ENCODE results near the gene TNP2. TPM values are rescaled to one million over a fixed set of nuclear protein-coding genes. Genes with fewer than 3 reads are reported as not detected.

Gene TNP2
- total and polyA plus RNA-seq, 2 donors (not counting 3 experiments of a cell fraction or from before 2014, with no cell fraction given), result not detected

DNA sequence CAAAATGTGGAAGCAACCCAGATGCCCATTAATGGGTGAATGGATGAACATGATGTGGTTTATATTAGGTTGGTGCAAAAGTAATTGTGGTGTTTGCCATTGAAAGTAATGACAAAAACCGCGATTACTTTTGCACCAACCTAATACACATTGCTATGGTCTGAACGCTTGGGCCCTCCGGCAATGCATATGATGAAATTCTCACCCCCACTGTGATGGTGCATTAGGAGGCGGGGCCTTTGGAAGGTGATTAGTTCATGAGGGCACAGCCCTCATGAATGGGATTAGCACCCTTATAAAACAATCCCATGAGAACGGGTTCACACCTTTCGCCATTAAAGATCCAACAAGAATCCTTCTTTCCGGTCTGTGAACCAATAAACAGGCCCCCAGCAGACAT lies 37.3 kb upstream of the TNP2 start:
- intact Hi-C loops (cut with micrococcal nuclease), result no loop called here
- no peak overlapping the region for H3K4me3 ChIP-seq (replicated peaks in 1 of 3; ENCODE audit: insufficient read depth in 1 of 3, low read depth in 1 of 3, low read length in 3 of 3)

DNA sequence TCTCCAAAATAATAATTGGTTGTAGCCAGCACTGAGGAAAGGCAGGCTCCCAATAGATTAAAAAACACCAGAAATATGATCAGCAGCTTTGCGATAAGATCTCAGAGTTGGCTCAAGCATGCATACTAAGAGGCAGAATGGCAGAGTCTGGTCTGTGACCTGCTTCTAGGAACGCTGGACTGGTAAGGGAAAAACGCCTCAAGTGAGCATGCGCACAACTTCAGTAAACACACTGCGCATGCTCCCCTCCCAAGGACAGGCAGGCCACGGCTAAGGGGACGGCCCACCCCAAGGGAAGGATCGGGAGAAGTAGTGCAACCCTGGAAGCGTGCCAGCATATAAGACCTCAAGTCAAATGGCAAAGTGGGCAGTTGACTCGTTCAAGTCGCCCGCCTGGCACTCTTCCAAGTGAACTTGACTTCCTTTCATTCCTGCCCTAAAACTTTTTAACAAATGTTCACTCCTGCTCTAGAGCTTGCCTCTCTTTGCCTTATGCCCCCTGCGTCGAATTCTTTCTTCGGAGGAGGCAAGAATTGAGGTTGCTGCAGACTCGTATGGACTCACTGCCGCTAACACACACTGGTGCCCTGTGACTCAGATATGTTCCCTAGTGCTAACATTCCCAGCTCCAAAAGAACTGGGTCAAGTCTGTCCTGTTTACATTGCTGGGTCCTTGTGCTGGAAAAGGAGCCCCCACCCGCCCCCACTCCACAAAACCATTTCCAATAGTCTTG lies 34.4 kb upstream of the TNP2 start:
- dilution Hi-C loops (cut with MboI; ENCODE audit: extremely low pct_ligation_motif_present, low sequenced_read_pairs), result no loop called here
- CTCF ChIA-PET, result no interaction called here

More for the DNA sequence above, 37.3 kb upstream of the TNP2 start:
- H3K4me1 ChIP-seq (ENCODE audit: control insufficient read depth, extremely low read depth, insufficient read depth, low read length), result no peaks in the 10 kb centered on the region
- H3K4me2 ChIP-seq (ENCODE audit: insufficient read depth, low read length), result no peak overlapping the region
- no peaks in the 10 kb centered on the region for H3K79me2 ChIP-seq (ENCODE audit: control insufficient read depth, insufficient read depth, low read length)
- DNase-seq (ENCODE audit: low read depth, low spot score) (no peak), FAIRE-seq (no peak)
- no peak overlapping the region for H2AFZ ChIP-seq (ENCODE audit: low read depth, low read length)
- no peaks in the 10 kb centered on the region for H4K20me1 ChIP-seq (replicated peaks; ENCODE audit: control insufficient read depth, extremely low read depth, insufficient read depth, low read length)
- dilution Hi-C loops (cut with MboI; ENCODE audit: extremely low pct_ligation_motif_present, low sequenced_read_pairs), result no loop called here
- ChIA-PET CTCF (no interaction called here), POLR2A (no interaction called here)
- H3K36me3 ChIP-seq (ENCODE audit: control insufficient read depth in 2 of 2, extremely low read depth in 1 of 2, insufficient read depth in 2 of 2, low read length in 2 of 2), result no peaks in the 10 kb centered on the region
- H3K9ac ChIP-seq (replicated peaks; ENCODE audit: extremely low read depth, insufficient read depth, low read length), result no peak overlapping the region
- no peaks in the 10 kb centered on the region for H3K27me3 ChIP-seq (ENCODE audit: control insufficient read depth in 2 of 2, insufficient read depth in 2 of 2, low read length in 2 of 2)
- no peaks in the 10 kb centered on the region for H3K9me1 ChIP-seq (replicated peaks; ENCODE audit: control insufficient read depth, extremely low read depth, insufficient read depth, low read length)
- H3K9me3 ChIP-seq (replicated peaks; ENCODE audit: control insufficient read depth, insufficient read depth, low read length), result no peaks in the 10 kb centered on the region
- TF ChIP-seq POLR2A (IDR thresholded peaks at IDR 0.05; ENCODE audit: low read depth, low read length) (no peak), POLR2AphosphoS5 (IDR thresholded peaks at IDR 0.05; ENCODE audit: insufficient read depth, low read depth, low read length) (no peak), GATA2 (IDR thresholded peaks at IDR 0.05; ENCODE audit: insufficient read depth, insufficient read length, low read depth, low read length) (no peak), MYC (IDR thresholded peaks at IDR 0.05; ENCODE audit: low read depth, low read length) (no peak)
- no peak overlapping the region for H3K27ac ChIP-seq (ENCODE audit: insufficient read depth, low read depth, low read length)
- BruUV-seq (replicated peaks), result no TSS peak

More for the DNA sequence above, 34.4 kb upstream of the TNP2 start:
- BruUV-seq (replicated peaks), result no TSS peak
- FAIRE-seq (peak; percentile 55), DNase-seq (ENCODE audit: low read depth, low spot score) (peak; percentile 66)
- H4K20me1 ChIP-seq (replicated peaks; ENCODE audit: control insufficient read depth, extremely low read depth, insufficient read depth, low read length), result no peaks in the 10 kb centered on the region
- H3K36me3 ChIP-seq (ENCODE audit: control insufficient read depth in 2 of 2, extremely low read depth in 1 of 2, insufficient read depth in 2 of 2, low read length in 2 of 2), result no peaks in the 10 kb centered on the region
- H3K4me2 ChIP-seq (ENCODE audit: insufficient read depth, low read length), result no peak overlapping the region
- H3K4me1 ChIP-seq (ENCODE audit: control insufficient read depth, extremely low read depth, insufficient read depth, low read length), result no peaks in the 10 kb centered on the region
- H3K27me3 ChIP-seq (ENCODE audit: control insufficient read depth in 2 of 2, insufficient read depth in 2 of 2, low read length in 2 of 2), result no peaks in the 10 kb centered on the region
- H3K27ac ChIP-seq (ENCODE audit: insufficient read depth, low read depth, low read length), result no peak overlapping the region
- H2AFZ ChIP-seq (ENCODE audit: low read depth, low read length), result peak overlapping the region; percentile 83
- H3K79me2 ChIP-seq (ENCODE audit: control insufficient read depth, insufficient read depth, low read length), result no peaks in the 10 kb centered on the region
- TF ChIP-seq POLR2AphosphoS5 (IDR thresholded peaks at IDR 0.05; ENCODE audit: insufficient read depth, low read depth, low read length), result no peak
- TF ChIP-seq MAX (IDR thresholded peaks at IDR 0.05; ENCODE audit: insufficient read depth, insufficient read length), result no peak
- no peak for TF ChIP-seq MYC (IDR thresholded peaks at IDR 0.05; ENCODE audit: low read depth, low read length)
- TF ChIP-seq EZH2 (IDR thresholded peaks at IDR 0.05; ENCODE audit: borderline replicate concordance, low read depth, low read length, severe bottlenecking), result no peak
- TF ChIP-seq, protein P1, sequence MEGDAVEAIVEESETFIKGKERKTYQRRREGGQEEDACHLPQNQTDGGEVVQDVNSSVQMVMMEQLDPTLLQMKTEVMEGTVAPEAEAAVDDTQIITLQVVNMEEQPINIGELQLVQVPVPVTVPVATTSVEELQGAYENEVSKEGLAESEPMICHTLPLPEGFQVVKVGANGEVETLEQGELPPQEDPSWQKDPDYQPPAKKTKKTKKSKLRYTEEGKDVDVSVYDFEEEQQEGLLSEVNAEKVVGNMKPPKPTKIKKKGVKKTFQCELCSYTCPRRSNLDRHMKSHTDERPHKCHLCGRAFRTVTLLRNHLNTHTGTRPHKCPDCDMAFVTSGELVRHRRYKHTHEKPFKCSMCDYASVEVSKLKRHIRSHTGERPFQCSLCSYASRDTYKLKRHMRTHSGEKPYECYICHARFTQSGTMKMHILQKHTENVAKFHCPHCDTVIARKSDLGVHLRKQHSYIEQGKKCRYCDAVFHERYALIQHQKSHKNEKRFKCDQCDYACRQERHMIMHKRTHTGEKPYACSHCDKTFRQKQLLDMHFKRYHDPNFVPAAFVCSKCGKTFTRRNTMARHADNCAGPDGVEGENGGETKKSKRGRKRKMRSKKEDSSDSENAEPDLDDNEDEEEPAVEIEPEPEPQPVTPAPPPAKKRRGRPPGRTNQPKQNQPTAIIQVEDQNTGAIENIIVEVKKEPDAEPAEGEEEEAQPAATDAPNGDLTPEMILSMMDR (IDR thresholded peaks at IDR 0.05; ENCODE audit: extremely low read depth in 1 of 2, insufficient read depth in 1 of 2, low read depth in 1 of 2, low read length in 2 of 2), result no peak
- TF ChIP-seq JUN (IDR thresholded peaks at IDR 0.05; ENCODE audit: borderline replicate concordance, insufficient read depth, insufficient read length, low read depth), result no peak
- no peak for TF ChIP-seq GATA2 (IDR thresholded peaks at IDR 0.05; ENCODE audit: insufficient read depth, insufficient read length, low read depth, low read length)
- TF ChIP-seq POLR2A (IDR thresholded peaks at IDR 0.05; ENCODE audit: low read depth, low read length), result no peak
- TF ChIP-seq FOS (IDR thresholded peaks at IDR 0.05; ENCODE audit: borderline replicate concordance, insufficient read depth, low read length), result no peak
- H3K9me1 ChIP-seq (replicated peaks; ENCODE audit: control insufficient read depth, extremely low read depth, insufficient read depth, low read length), result no peaks in the 10 kb centered on the region
- POLR2A ChIA-PET, result no interaction called here
- no peak overlapping the region for H3K9ac ChIP-seq (replicated peaks; ENCODE audit: extremely low read depth, insufficient read depth, low read length)
- H3K9me3 ChIP-seq (replicated peaks; ENCODE audit: control insufficient read depth, insufficient read depth, low read length), result no peaks in the 10 kb centered on the region
- no peak overlapping the region for H3K4me3 ChIP-seq (replicated peaks in 1 of 3; ENCODE audit: insufficient read depth in 1 of 3, low read depth in 1 of 3, low read length in 3 of 3)
- intact Hi-C loops (cut with micrococcal nuclease), result no loop called here
